Transverse colon (tissue), 4 donors: ENCODE measurements around the gene CELSR1. TPM values are rescaled to one million over a fixed set of nuclear protein-coding genes. Genes with fewer than 3 reads are reported as not detected.

Experiments
- DNase-seq: peaks from one replicate; pipeline ENCODE4 v3.0.0-alpha.2; 2019
- H3K27ac ChIP-seq, 4 donors: fragments of 200-600 bp; sonication (generic); 2 replicates each; pipeline ENCODE4 v1.5.1; 2016 to 2018; ENCODE audit warnings: inconsistent platforms in 4 of 4
- H3K27me3 ChIP-seq: fragments of 200-600 bp; sonication (generic); 2 replicates; pipeline ENCODE4 v1.5.1; 2017; ENCODE audit warnings: inconsistent platforms
- H3K36me3 ChIP-seq, 4 donors: fragments of 200-600 bp; sonication (generic); 2 replicates each; pipeline ENCODE4 v1.5.1; 2017 to 2019; ENCODE audit warnings: inconsistent platforms in 4 of 4
- H3K4me1 ChIP-seq, 4 donors: fragments of 200-600 bp; sonication (generic); 2 replicates each; pipeline ENCODE4 v1.5.1; 2017 to 2020; ENCODE audit warnings: inconsistent platforms in 4 of 4
- H3K4me3 ChIP-seq, 4 donors: fragments of 200-600 bp; sonication (generic); 1 replicate in 1 of 4; 2 replicates in 3 of 4; pipeline versions ENCODE4 v1.5.1 to v1.6.1; 2017 to 2019; ENCODE audit warnings: inconsistent platforms in 4 of 4
- H3K9me3 ChIP-seq, 2 donors: fragments of 200-600 bp; sonication (generic); 2 replicates each; pipeline ENCODE4 v1.5.1; 2017 to 2019; ENCODE audit warnings: inconsistent platforms in 2 of 2
- EP300 ChIP-seq: sonication (generic); formaldehyde crosslinking; IDR thresholded peaks from one replicate; pipeline ENCODE4 v1.6.1; 2017; ENCODE audit warnings: antibody characterized with exemption, low read depth
- POLR2A ChIP-seq: fragments of 450-650 bp; IDR thresholded peaks from one replicate; pipeline ENCODE4 v1.6.1; 2016; ENCODE audit warnings: antibody characterized with exemption, mild to moderate bottlenecking, moderate library complexity
- POLR2AphosphoS5 ChIP-seq, 3 donors: sonication (generic); formaldehyde crosslinking; IDR thresholded peaks; one replicate each; pipeline ENCODE4 v1.6.1; 2016; ENCODE audit warnings: antibody characterized with exemption in 3 of 3
- WGBS, 2 donors: methylation state at CpG; one replicate each; pipeline ENCODE4 v1.1.5; 2018; ENCODE audit warnings: low coverage in 1 of 2; 5-methylcytosine and 5-hydroxymethylcytosine counted together
- in situ Hi-C, 4 donors: fragments of 200-750 bp; cut with MboI; loops; one replicate each; pipeline versions ENCODE4 v1.15.0 to v1.15.1; 2017; ENCODE audit warnings: low sequenced_read_pairs in 3 of 4, low pct_ligation_motif_present in 1 of 4, low pct_unique_long_range_greater_than_20kb in 1 of 4
- intact Hi-C: fragments of 100-400 bp; cut with DNase I; formaldehyde crosslinking; loops from one replicate; pipeline ENCODE4 v1.15.1; 2023; ENCODE audit warnings: low total_unique reads
- total RNA-seq, 4 donors: library from RNA; depleted of rRNA; stranded (reverse); fragments of >200 nt; gene quantifications; one replicate each; pipeline ENCODE4 v1.1.0, GENCODE V29; 2016
- TF ChIP-seq, protein P1 (sequence below), 5 experiments: fragments of 200-600 bp in 3 of 5; fragments of 450-650 bp in 2 of 5; sonication (generic) in 3 of 5; IDR thresholded peaks; 1 replicate in 2 of 5; 2 replicates in 3 of 5; pipeline ENCODE4 v1.5.1; 2016 to 2017; ENCODE audit warnings: antibody characterized with exemption in 5 of 5, inconsistent platforms in 3 of 5, mild to moderate bottlenecking in 2 of 5, moderate library complexity in 1 of 5

The CELSR1 gene
- total RNA-seq, 4 donors from 2014 or later, result 0.96 to 2.5 (median 1.4) TPM

DNA sequence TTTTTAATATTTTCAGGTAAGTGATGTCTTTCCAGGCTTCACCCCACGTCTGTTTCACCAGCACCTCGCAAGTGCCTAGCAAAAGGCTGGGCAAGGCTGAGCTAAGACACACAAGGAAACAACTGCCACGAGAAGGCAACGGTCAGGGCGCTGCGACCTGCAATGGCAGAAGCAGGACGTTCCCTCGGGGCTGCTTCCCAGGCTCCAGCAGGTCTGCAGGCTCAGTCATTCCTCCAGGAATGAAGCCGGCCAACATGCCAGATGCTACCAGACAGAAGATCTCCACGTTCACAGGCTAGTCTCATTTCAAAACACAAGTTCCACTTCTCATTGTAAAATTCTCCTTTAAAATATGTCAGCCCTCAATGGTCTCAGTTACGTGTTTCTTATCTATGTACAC lies 45.5 kb downstream of the CELSR1 start:
- intact Hi-C loops, result no loop called here

GRCh38 chr22:46490538-46490937 lies 46.9 kb downstream of the CELSR1 start:
- no peaks in the 10 kb centered on the region for H3K9me3 ChIP-seq
- no peak for TF ChIP-seq POLR2AphosphoS5 (IDR thresholded peaks at IDR 0.05)
- TF ChIP-seq, protein P1, sequence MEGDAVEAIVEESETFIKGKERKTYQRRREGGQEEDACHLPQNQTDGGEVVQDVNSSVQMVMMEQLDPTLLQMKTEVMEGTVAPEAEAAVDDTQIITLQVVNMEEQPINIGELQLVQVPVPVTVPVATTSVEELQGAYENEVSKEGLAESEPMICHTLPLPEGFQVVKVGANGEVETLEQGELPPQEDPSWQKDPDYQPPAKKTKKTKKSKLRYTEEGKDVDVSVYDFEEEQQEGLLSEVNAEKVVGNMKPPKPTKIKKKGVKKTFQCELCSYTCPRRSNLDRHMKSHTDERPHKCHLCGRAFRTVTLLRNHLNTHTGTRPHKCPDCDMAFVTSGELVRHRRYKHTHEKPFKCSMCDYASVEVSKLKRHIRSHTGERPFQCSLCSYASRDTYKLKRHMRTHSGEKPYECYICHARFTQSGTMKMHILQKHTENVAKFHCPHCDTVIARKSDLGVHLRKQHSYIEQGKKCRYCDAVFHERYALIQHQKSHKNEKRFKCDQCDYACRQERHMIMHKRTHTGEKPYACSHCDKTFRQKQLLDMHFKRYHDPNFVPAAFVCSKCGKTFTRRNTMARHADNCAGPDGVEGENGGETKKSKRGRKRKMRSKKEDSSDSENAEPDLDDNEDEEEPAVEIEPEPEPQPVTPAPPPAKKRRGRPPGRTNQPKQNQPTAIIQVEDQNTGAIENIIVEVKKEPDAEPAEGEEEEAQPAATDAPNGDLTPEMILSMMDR (IDR thresholded peaks at IDR 0.05), result no peak
- no peak for TF ChIP-seq POLR2A
- TF ChIP-seq EP300, result no peak
- H3K36me3 ChIP-seq, result no peaks in the 10 kb centered on the region
- H3K4me1 ChIP-seq, result no peaks in the 10 kb centered on the region
- in situ Hi-C loops, result no loop called here
- no peak overlapping the region for H3K4me3 ChIP-seq
- H3K27ac ChIP-seq, result no peak overlapping the region
- H3K27me3 ChIP-seq, result no peaks in the 10 kb centered on the region
- WGBS, 2 donors, result 81% methylated on average over 11 of the region's 11 CpGs; no CpG with 5 or more reads in 1 of the 2 donors
- intact Hi-C loops, result no loop called here
- DNase-seq, result no peak

More for the DNA sequence above, 45.5 kb downstream of the CELSR1 start:
- no peaks in the 10 kb centered on the region for H3K9me3 ChIP-seq
- TF ChIP-seq, protein P1 (IDR thresholded peaks at IDR 0.05), result no peak
- TF ChIP-seq POLR2A (no peak), EP300 (no peak), POLR2AphosphoS5 (IDR thresholded peaks at IDR 0.05) (no peak)
- no peaks in the 10 kb centered on the region for H3K27me3 ChIP-seq
- no peak for DNase-seq
- no peak overlapping the region for H3K27ac ChIP-seq
- no peaks in the 10 kb centered on the region for H3K4me1 ChIP-seq
- WGBS, 2 donors, result 71 to 89% methylated on average over 1 to 11 of the region's 11 CpGs
- no peaks in the 10 kb centered on the region for H3K36me3 ChIP-seq
- in situ Hi-C loops, result no loop called here
- H3K4me3 ChIP-seq, result no peak overlapping the region

- DNase-seq, result no peak
- H3K4me3 ChIP-seq, result no peak overlapping the region
- H3K27ac ChIP-seq, result no peak overlapping the region
- in situ Hi-C loops, result no loop called here
- TF ChIP-seq, protein P1 (IDR thresholded peaks at IDR 0.05), result no peak
- intact Hi-C loops, result no loop called here
- 78 to 81% methylated on average over 4 to 9 of the region's 12 CpGs for WGBS, 2 donors
- H3K27me3 ChIP-seq, result no peaks in the 10 kb centered on the region
- H3K4me1 ChIP-seq, result no peaks in the 10 kb centered on the region
- H3K36me3 ChIP-seq, result no peaks in the 10 kb centered on the region
- H3K9me3 ChIP-seq, result no peaks in the 10 kb centered on the region
Measured at GRCh38 chr22:46486996-46487717, 50.3 kb downstream of the CELSR1 start.

GRCh38 chr22:46484861-46485595 lies 52.4 kb downstream of the CELSR1 start:
- Histone ChIP-seq H3K27me3 (no peaks in the 10 kb centered on the region), H3K9me3 (no peaks in the 10 kb centered on the region), H3K4me1 (no peaks in the 10 kb centered on the region), H3K27ac (no peak overlapping the region), H3K36me3 (no peaks in the 10 kb centered on the region), H3K4me3 (no peak overlapping the region)
- DNase-seq, result no peak
- TF ChIP-seq EP300 (no peak), POLR2AphosphoS5 (IDR thresholded peaks at IDR 0.05) (no peak), POLR2A (no peak)
- TF ChIP-seq, protein P1 (IDR thresholded peaks at IDR 0.05), result no peak
- intact Hi-C loops, result no loop called here
- WGBS, 2 donors, result 75 to 78% methylated on average over 10 to 15 of the region's 15 CpGs
- in situ Hi-C loops, result no loop called here
